OCI-LY1 (cell line): ENCODE data around the gene ARHGAP27.

Experiments
- EZH2 ChIP-seq: fragments of 200-600 bp; sonication (generic), shearing (Covaris generic); IDR thresholded peaks from 2 replicates; pipeline ENCODE4 v1.8.0; 2017; ENCODE audit warnings: borderline replicate concordance, mixed run types, mild to moderate bottlenecking, antibody characterized with exemption, low read length, moderate library complexity, mixed read lengths
- TF ChIP-seq, protein P1 (sequence below): fragments of 200-600 bp; sonication (generic), shearing (Covaris generic); IDR thresholded peaks from 2 replicates; pipeline ENCODE4 v1.5.1; 2017; ENCODE audit warnings: mild to moderate bottlenecking, antibody characterized with exemption, low read length, moderate library complexity, mixed read lengths

DNA sequence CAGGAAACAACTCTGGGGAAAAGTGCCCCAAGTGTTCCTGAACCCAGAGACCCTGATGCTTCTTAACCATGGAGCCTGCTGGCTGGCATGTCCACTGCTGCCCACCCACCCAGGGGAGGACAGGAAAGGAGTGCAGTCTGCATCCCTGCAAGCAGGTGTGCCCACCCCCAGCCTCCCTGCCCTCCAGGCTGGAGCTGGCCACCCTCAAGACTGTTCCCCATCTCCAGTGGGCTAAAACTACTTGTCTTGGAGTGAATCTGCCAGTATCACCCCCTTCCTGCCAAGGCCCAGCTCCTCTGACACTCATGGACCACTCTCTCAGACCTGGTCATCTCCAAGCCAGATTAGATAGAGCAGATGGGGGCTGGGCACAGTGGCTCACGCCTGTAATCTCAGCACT lies 29.8 kb downstream of the ARHGAP27 start:
- TF ChIP-seq, protein P1, sequence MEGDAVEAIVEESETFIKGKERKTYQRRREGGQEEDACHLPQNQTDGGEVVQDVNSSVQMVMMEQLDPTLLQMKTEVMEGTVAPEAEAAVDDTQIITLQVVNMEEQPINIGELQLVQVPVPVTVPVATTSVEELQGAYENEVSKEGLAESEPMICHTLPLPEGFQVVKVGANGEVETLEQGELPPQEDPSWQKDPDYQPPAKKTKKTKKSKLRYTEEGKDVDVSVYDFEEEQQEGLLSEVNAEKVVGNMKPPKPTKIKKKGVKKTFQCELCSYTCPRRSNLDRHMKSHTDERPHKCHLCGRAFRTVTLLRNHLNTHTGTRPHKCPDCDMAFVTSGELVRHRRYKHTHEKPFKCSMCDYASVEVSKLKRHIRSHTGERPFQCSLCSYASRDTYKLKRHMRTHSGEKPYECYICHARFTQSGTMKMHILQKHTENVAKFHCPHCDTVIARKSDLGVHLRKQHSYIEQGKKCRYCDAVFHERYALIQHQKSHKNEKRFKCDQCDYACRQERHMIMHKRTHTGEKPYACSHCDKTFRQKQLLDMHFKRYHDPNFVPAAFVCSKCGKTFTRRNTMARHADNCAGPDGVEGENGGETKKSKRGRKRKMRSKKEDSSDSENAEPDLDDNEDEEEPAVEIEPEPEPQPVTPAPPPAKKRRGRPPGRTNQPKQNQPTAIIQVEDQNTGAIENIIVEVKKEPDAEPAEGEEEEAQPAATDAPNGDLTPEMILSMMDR: no peak
- no peak for TF ChIP-seq EZH2
